PC-9 (cell line): ENCODE data around the gene TMEM108. TPM values are rescaled to one million over a fixed set of nuclear protein-coding genes. Genes with fewer than 3 reads are reported as not detected.

ENCODE experiments used
- BruUV-seq: library from RNA; stranded (reverse); fragments of 400-500 nt; replicated peaks from 2 replicates; lab custom pipeline; 2021; lab: Mats Ljungman, UMichigan
- CTCF ChIA-PET: fragments of 300-600 bp; sonication (Branson Sonifier 250); formaldehyde crosslinking; loops from one replicate; lab custom pipeline; 2022; ENCODE audit warnings: antibody characterized with exemption; lab: Charles Lee
- POLR2A ChIA-PET: fragments of 300-600 bp; sonication (Branson Sonifier 250); formaldehyde crosslinking; loops from one replicate; lab custom pipeline; 2022; ENCODE audit warnings: antibody characterized with exemption; ENCODE audit not compliant: unreplicated experiment; lab: Charles Lee
- DNase-seq, 2 experiments: peaks; one replicate each; pipeline versions ENCODE4 v3.0.0 to v3.0.0-alpha.2; 2015 to 2022; ENCODE audit warnings: mixed read lengths in 1 of 2
- H2AFZ ChIP-seq: fragments of 200-600 bp; sonication (generic); 2 replicates; pipeline ENCODE4 v1.8.1; 2017; ENCODE audit warnings: antibody characterized with exemption
- H3F3A ChIP-seq: fragments of 200-600 bp; sonication (generic); 2 replicates; pipeline ENCODE4 v1.8.1; 2017; ENCODE audit warnings: antibody characterized with exemption, mild to moderate bottlenecking, low read depth; ENCODE audit not compliant: insufficient read depth
- H3K27ac ChIP-seq: fragments of 200-600 bp; sonication (generic); 2 replicates; pipeline ENCODE4 v1.6.1; 2016; ENCODE audit warnings: mixed run types
- H3K27me3 ChIP-seq: fragments of 200-600 bp; sonication (generic); 2 replicates; pipeline ENCODE4 v1.6.1; 2016; ENCODE audit warnings: low read depth, mixed run types; ENCODE audit not compliant: insufficient read depth
- H3K36me3 ChIP-seq: fragments of 200-600 bp; sonication (generic); 2 replicates; pipeline ENCODE4 v1.6.1; 2016; ENCODE audit warnings: low read depth, mixed run types
- H3K4me1 ChIP-seq: fragments of 200-600 bp; sonication (generic); replicated peaks from 2 replicates; pipeline ENCODE4 v1.6.1; 2016; ENCODE audit warnings: mixed run types; ENCODE audit not compliant: insufficient read depth
- H3K4me2 ChIP-seq: fragments of 200-600 bp; sonication (generic); 2 replicates; pipeline ENCODE4 v1.6.1; 2017; ENCODE audit warnings: mixed run types
- H3K4me3 ChIP-seq: fragments of 200-600 bp; sonication (generic); 2 replicates; pipeline ENCODE4 v1.6.1; 2016; ENCODE audit warnings: mixed run types
- H3K79me2 ChIP-seq: fragments of 200-600 bp; sonication (generic); 2 replicates; pipeline ENCODE4 v1.6.1; 2017; ENCODE audit warnings: low read depth, mixed run types
- H3K9me2 ChIP-seq: fragments of 200-600 bp; sonication (generic); 2 replicates; pipeline ENCODE4 v1.8.1; 2017; ENCODE audit warnings: mild to moderate bottlenecking; ENCODE audit not compliant: insufficient read depth
- H3K9me3 ChIP-seq: fragments of 200-600 bp; sonication (generic); 2 replicates; pipeline ENCODE4 v1.8.1; 2016; ENCODE audit warnings: low read depth; ENCODE audit not compliant: insufficient read depth
- H4K20me1 ChIP-seq: fragments of 200-600 bp; sonication (generic); 2 replicates; pipeline ENCODE4 v1.8.1; 2017; ENCODE audit not compliant: insufficient read depth
- CTCF ChIP-seq: fragments of 200-600 bp; sonication (generic); conservative IDR thresholded peaks from 2 replicates; pipeline ENCODE4 v1.6.1; 2017; ENCODE audit warnings: mixed run types, antibody characterized with exemption, mild to moderate bottlenecking, moderate library complexity
- EZH2 ChIP-seq: fragments of 200-600 bp; sonication (generic); IDR thresholded peaks from 2 replicates; pipeline ENCODE4 v1.8.0; 2017; ENCODE audit warnings: antibody characterized with exemption, low read depth
- intact Hi-C: fragments of 100-400 bp; cut with micrococcal nuclease; formaldehyde crosslinking; loops from one replicate; pipeline ENCODE4 v1.10.0; 2022; ENCODE audit not compliant: unreplicated experiment
- total RNA-seq: library from RNA; stranded (reverse); gene quantifications from 2 replicates; pipeline ENCODE4 v1.2.3, GENCODE V29; 2021

The TMEM108 gene
- total RNA-seq, 1 experiment from 2014 or later = not detected

- Histone ChIP-seq H3K36me3 (no peaks in the 10 kb centered on the region), H3K4me3 (no peak overlapping the region), H3K27ac (no peak overlapping the region), H3K27me3 (peaks cover 49% of the 10 kb centered on the region; the same call in 1 of the 2 replicates), H4K20me1 (no peaks in the 10 kb centered on the region), H3K4me1 (no peaks in the 10 kb centered on the region), H3K9me2 (no peaks in the 10 kb centered on the region), H3K9me3 (no peaks in the 10 kb centered on the region), H3F3A (no peaks in the 10 kb centered on the region), H3K4me2 (no peak overlapping the region), H3K79me2 (no peaks in the 10 kb centered on the region), H2AFZ (no peak overlapping the region)
- TF ChIP-seq CTCF (no peak), EZH2 (no peak)
- intact Hi-C loops = no loop called here
- CTCF ChIA-PET = no interaction called here
- POLR2A ChIA-PET = no interaction called here
- DNase-seq = no peak
- no TSS peak for BruUV-seq
Measured at GRCh38 chr3:133197619-133198018, 159.4 kb downstream of the TMEM108 start.

- BruUV-seq = no TSS peak
- TF ChIP-seq CTCF (no peak), EZH2 (no peak)
- POLR2A ChIA-PET = no interaction called here
Measured at GRCh38 chr3:133206921-133207320, 168.7 kb downstream of the TMEM108 start.

GRCh38 chr3:133208184-133208583, 170.0 kb downstream of the TMEM108 start:
- H4K20me1 ChIP-seq = no peaks in the 10 kb centered on the region; the same call in 1 of the 2 replicates
- H3K27me3 ChIP-seq = peaks cover 25% of the 10 kb centered on the region
- H3K79me2 ChIP-seq = no peaks in the 10 kb centered on the region
- intact Hi-C loops = no loop called here
- no peak overlapping the region for H2AFZ ChIP-seq
- H3K4me1 ChIP-seq = no peaks in the 10 kb centered on the region
- no peak overlapping the region for H3K27ac ChIP-seq
- H3K4me3 ChIP-seq = no peak overlapping the region
- no peak overlapping the region for H3K4me2 ChIP-seq
- TF ChIP-seq EZH2 (no peak), CTCF (no peak)
- DNase-seq = no peak
- CTCF ChIA-PET = no interaction called here
- no peaks in the 10 kb centered on the region for H3K36me3 ChIP-seq
- no peaks in the 10 kb centered on the region for H3K9me2 ChIP-seq
- no peaks in the 10 kb centered on the region for H3K9me3 ChIP-seq
- no peaks in the 10 kb centered on the region for H3F3A ChIP-seq
- POLR2A ChIA-PET = no interaction called here
- BruUV-seq = no TSS peak

More at GRCh38 chr3:133206921-133207320, 168.7 kb downstream of the TMEM108 start:
- Histone ChIP-seq H3K9me2 (no peaks in the 10 kb centered on the region), H4K20me1 (no peaks in the 10 kb centered on the region), H3K27me3 (peaks cover 25% of the 10 kb centered on the region), H2AFZ (no peak overlapping the region), H3F3A (no peaks in the 10 kb centered on the region), H3K4me1 (no peaks in the 10 kb centered on the region), H3K9me3 (no peaks in the 10 kb centered on the region), H3K4me3 (no peak overlapping the region), H3K79me2 (no peaks in the 10 kb centered on the region), H3K27ac (no peak overlapping the region), H3K4me2 (no peak overlapping the region), H3K36me3 (no peaks in the 10 kb centered on the region)
- intact Hi-C loops = no loop called here
- CTCF ChIA-PET = no interaction called here
- no peak for DNase-seq
